ENCODE results near the gene GRN. TPM values are rescaled to one million over a fixed set of nuclear protein-coding genes. Genes with fewer than 3 reads are reported as not detected.
A peak's percentile ranks its signal among the peaks of the same experiment; 100 is the strongest.

Gene GRN
- total RNA-seq, 1 donor from 2014 or later = 88.7 TPM

- H3K4me1 Mint-ChIP-seq (ENCODE audit: low read depth, unreplicated experiment) = no peaks in the 10 kb centered on the region
- peaks cover 5% of the 10 kb centered on the region for H3K27me3 Mint-ChIP-seq (ENCODE audit: unreplicated experiment)
- TF ChIP-seq, protein P1, sequence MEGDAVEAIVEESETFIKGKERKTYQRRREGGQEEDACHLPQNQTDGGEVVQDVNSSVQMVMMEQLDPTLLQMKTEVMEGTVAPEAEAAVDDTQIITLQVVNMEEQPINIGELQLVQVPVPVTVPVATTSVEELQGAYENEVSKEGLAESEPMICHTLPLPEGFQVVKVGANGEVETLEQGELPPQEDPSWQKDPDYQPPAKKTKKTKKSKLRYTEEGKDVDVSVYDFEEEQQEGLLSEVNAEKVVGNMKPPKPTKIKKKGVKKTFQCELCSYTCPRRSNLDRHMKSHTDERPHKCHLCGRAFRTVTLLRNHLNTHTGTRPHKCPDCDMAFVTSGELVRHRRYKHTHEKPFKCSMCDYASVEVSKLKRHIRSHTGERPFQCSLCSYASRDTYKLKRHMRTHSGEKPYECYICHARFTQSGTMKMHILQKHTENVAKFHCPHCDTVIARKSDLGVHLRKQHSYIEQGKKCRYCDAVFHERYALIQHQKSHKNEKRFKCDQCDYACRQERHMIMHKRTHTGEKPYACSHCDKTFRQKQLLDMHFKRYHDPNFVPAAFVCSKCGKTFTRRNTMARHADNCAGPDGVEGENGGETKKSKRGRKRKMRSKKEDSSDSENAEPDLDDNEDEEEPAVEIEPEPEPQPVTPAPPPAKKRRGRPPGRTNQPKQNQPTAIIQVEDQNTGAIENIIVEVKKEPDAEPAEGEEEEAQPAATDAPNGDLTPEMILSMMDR (IDR thresholded peaks at IDR 0.05; ENCODE audit: partially characterized antibody, unreplicated experiment) = no peak
- no peak for DNase-seq
- H3K27ac Mint-ChIP-seq (ENCODE audit: unreplicated experiment) = no peak overlapping the region
- no peaks in the 10 kb centered on the region for H3K36me3 Mint-ChIP-seq (ENCODE audit: unreplicated experiment)
- H3K4me3 Mint-ChIP-seq (ENCODE audit: unreplicated experiment) = no peak overlapping the region
- peaks cover 4% of the 10 kb centered on the region for H3K9me3 Mint-ChIP-seq (ENCODE audit: unreplicated experiment)
Observed at GRCh38 chr17:44372036-44372435, 26.9 kb downstream of the GRN start.

DNA sequence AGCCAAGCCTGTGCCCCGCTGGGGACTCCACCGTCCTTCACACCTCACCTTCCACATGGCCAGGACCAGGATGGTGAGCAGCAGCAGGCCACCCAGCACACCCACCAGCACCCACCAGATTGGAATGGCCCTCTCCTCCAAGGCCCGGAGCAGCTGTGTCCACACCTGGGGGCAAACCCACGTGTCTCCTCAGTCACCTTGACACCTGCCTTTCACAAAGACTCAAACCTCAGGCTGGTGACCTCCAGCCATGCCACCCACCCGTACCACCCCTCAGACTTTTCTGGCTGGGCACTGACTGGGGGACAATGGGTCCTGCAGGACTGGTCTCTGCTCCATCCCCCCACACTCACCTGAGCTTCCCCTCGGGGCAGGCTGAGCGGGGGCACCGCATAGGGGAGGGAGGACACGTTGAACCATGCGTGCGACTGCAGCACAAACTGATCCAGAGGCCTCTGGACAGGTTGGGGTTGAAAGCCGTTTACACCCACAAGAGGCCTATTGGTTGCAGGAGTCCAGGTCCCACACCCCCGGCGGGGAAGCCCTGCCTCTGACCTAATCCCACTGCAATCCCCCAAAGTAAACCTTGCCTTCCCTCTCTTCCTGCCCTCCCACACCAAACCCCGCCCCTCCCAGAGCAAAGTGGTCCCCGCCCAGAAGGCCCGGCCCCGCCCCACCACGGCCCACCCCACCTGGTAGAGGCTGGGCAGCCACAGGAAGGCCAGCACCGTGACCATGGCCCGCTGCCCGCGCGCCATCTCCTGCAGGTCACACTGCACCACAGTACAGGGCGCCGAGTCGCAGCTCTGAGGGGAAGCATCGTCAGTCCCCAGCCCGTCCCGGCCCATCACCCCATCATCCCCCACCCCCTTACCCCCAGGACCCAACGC, 29.4 kb downstream of the GRN start:
- no peak for DNase-seq
- TF ChIP-seq, protein P1 (IDR thresholded peaks at IDR 0.05; ENCODE audit: partially characterized antibody, unreplicated experiment) = no peak
- H3K27ac Mint-ChIP-seq (ENCODE audit: unreplicated experiment) = no peak overlapping the region
- H3K4me1 Mint-ChIP-seq (ENCODE audit: low read depth, unreplicated experiment) = no peaks in the 10 kb centered on the region
- peaks cover 3% of the 10 kb centered on the region for H3K27me3 Mint-ChIP-seq (ENCODE audit: unreplicated experiment)
- H3K36me3 Mint-ChIP-seq (ENCODE audit: unreplicated experiment) = no peaks in the 10 kb centered on the region
- H3K9me3 Mint-ChIP-seq (ENCODE audit: unreplicated experiment) = peaks cover 4% of the 10 kb centered on the region
- H3K4me3 Mint-ChIP-seq (ENCODE audit: unreplicated experiment) = no peak overlapping the region

GRCh38 chr17:44375196-44376017, 30.3 kb downstream of the GRN start:
- no peaks in the 10 kb centered on the region for H3K4me1 Mint-ChIP-seq (ENCODE audit: low read depth, unreplicated experiment)
- H3K4me3 Mint-ChIP-seq (ENCODE audit: unreplicated experiment) = no peak overlapping the region
- no peaks in the 10 kb centered on the region for H3K36me3 Mint-ChIP-seq (ENCODE audit: unreplicated experiment)
- H3K9me3 Mint-ChIP-seq (ENCODE audit: unreplicated experiment) = peaks cover 2% of the 10 kb centered on the region
- H3K27me3 Mint-ChIP-seq (ENCODE audit: unreplicated experiment) = peaks cover 3% of the 10 kb centered on the region
- no peak for DNase-seq
- no peak overlapping the region for H3K27ac Mint-ChIP-seq (ENCODE audit: unreplicated experiment)
- TF ChIP-seq, protein P1 (IDR thresholded peaks at IDR 0.05; ENCODE audit: partially characterized antibody, unreplicated experiment) = no peak

DNA sequence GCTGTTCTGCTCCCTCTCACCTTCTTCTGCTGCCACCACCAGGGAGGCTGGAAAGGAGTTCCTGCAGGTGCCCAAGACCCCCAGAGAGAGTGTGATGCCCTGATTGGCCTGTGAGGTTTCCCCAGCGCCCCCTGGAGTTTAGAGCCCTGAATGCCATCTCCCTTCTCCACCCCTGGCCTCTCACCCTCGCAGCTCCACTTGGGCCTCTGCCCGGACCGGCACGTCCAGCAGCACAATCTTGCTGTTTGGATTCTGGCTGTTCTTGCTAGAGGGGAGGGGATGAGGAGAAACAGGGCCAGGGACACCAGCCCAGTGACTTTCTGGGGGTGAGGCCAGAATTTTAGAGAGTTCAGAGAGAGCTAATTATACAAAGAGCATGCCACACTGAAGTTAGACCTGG, 31.0 kb downstream of the GRN start:
- peaks cover 3% of the 10 kb centered on the region for H3K27me3 Mint-ChIP-seq (ENCODE audit: unreplicated experiment)
- H3K36me3 Mint-ChIP-seq (ENCODE audit: unreplicated experiment) = no peaks in the 10 kb centered on the region
- no peak overlapping the region for H3K27ac Mint-ChIP-seq (ENCODE audit: unreplicated experiment)
- TF ChIP-seq, protein P1 (IDR thresholded peaks at IDR 0.05; ENCODE audit: partially characterized antibody, unreplicated experiment) = peak; percentile 62
- H3K4me3 Mint-ChIP-seq (ENCODE audit: unreplicated experiment) = no peak overlapping the region
- H3K4me1 Mint-ChIP-seq (ENCODE audit: low read depth, unreplicated experiment) = no peaks in the 10 kb centered on the region
- H3K9me3 Mint-ChIP-seq (ENCODE audit: unreplicated experiment) = peaks cover 2% of the 10 kb centered on the region
- DNase-seq = peak; percentile 64
